Ovary (tissue), 9 donors: ENCODE data around the gene RAB12. TPM values are rescaled to one million over a fixed set of nuclear protein-coding genes. Genes with fewer than 3 reads are reported as not detected.

Source experiments
- DNase-seq, 5 donors: peaks; one replicate each; pipeline ENCODE4 v3.0.0-alpha.2; 2019 to 2020
- H3K27ac ChIP-seq, 2 donors: fragments of 200-600 bp; one replicate each; pipeline versions ENCODE4 v1.5.1 to v1.8.0; 2019 to 2022
- H3K27me3 ChIP-seq: fragments of 200-600 bp; one replicate; pipeline ENCODE4 v1.8.0; 2022
- H3K36me3 ChIP-seq: fragments of 200-600 bp; sonication (generic); one replicate; pipeline ENCODE4 v1.5.1; 2019
- H3K4me1 ChIP-seq: one replicate; pipeline ENCODE4 v1.8.1; 2013; ENCODE audit warnings: mild to moderate bottlenecking, moderate library complexity; ENCODE audit not compliant: insufficient read depth
- H3K4me3 ChIP-seq: fragments of 200-600 bp; sonication (generic); one replicate; pipeline ENCODE4 v1.5.1; 2017
- H3K9me3 ChIP-seq, 2 donors: fragments of 200-600 bp in 1 of 2; sonication (generic) in 1 of 2; one replicate each; pipeline versions ENCODE4 v1.5.1 to v1.8.1; 2013 to 2019; ENCODE audit warnings: mild to moderate bottlenecking in 1 of 2, moderate library complexity in 1 of 2
- EP300 ChIP-seq: sonication (generic); formaldehyde crosslinking; IDR thresholded peaks from one replicate; pipeline ENCODE4 v1.6.1; 2017; ENCODE audit warnings: antibody characterized with exemption
- POLR2A ChIP-seq: fragments of 450-650 bp; IDR thresholded peaks from one replicate; pipeline ENCODE4 v1.6.1; 2017; ENCODE audit warnings: antibody characterized with exemption, mild to moderate bottlenecking, moderate library complexity
- WGBS, 3 donors: extraction: QIAGEN DNeasy Blood & Tissue Kit in 1 of 3; methylation state at CpG; one replicate each; pipeline versions ENCODE4 v1.1.5 to v1.1.7; 2013 to 2017; 5-methylcytosine and 5-hydroxymethylcytosine counted together
- intact Hi-C, 4 donors: fragments of 100-400 bp; cut with DNase I; formaldehyde crosslinking; loops; one replicate each; pipeline versions ENCODE4 v1.11.0 to v1.15.1; 2022 to 2023
- polyA plus RNA-seq, 2 donors: library from polyadenylated mRNA; stranded (reverse); fragments of 200-250 nt in 1 of 2; fragments of 350-450 nt in 1 of 2; fragmentation: Illumina TruSeq in 1 of 2; extraction: RNeasy Lipid Tissue Mini Kit (QIAGEN cat#74804) in 1 of 2; gene quantifications; one replicate each; pipeline ENCODE4 v1.2.3, GENCODE V29; 2013 to 2014
- total RNA-seq, 7 donors: library from RNA; depleted of rRNA in 2 of 7; stranded (reverse); fragments of >200 nt in 2 of 7; fragmentation: NEBNext Ultra II Directional in 3 of 7; extraction: Animal tissue kit (Norgen Biotek cat#: 25700) in 3 of 7; gene quantifications; one replicate each; pipeline versions ENCODE4 v1.1.0 to v1.2.4, GENCODE V29; 2016 to 2023
- TF ChIP-seq, protein P1 (sequence below), 3 donors: fragments of 450-650 bp in 2 of 3; fragments of 200-600 bp in 1 of 3; IDR thresholded peaks; one replicate each; pipeline versions ENCODE4 v1.5.1 to v1.8.0; 2016 to 2022; ENCODE audit warnings: antibody characterized with exemption in 3 of 3, mild to moderate bottlenecking in 1 of 3
- donor health status: DM: no; HTN: no; CAD: no; lungs with moderate emphysema.
- donor health status: DM: no; HTN: no; CAD: no.
- donor health status: Bipolar disorder and iron deficiency.
- donor health status: DM: yes; HTN: yes; CAD: no.
- donor health status: DM: no; HTN: no; CAD: no.
- donor health status: DM: yes; HTN: yes; CAD: no.

RAB12 gene
- total and polyA plus RNA-seq, 9 donors, result 30.3 to 69.0 (median 43.5) TPM

DNA sequence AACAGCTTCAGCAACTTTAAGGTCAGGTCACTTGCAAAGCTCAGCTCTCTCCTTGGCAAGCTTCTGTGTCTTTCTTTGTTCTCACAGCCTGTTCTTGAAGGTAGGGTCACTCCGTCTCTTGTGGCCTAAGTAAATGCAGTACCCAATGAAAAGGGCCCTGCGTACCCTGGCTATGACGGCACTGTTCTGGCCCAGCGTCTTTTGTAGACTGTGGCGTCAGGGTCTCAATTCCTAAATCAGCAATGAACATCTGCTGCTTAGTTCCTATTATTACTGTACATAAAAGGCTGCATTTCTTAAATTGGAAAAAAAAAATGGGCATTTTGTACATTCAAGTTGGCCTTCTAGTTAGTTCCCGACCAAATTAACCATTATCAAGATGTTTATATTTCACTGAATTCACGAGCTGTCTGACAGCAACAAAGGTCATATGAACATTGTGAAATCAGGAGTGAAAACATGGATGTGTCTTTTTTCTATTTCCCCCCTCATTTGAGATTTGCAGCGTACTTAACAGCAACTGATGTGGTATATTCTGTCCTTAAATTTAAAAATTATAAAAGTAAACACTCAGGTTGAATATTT lies 79.1 kb downstream of the RAB12 start:
- intact Hi-C loops, result no loop called here
- DNase-seq, result no peak
- no peak for TF ChIP-seq EP300
- TF ChIP-seq POLR2A, result no peak
- TF ChIP-seq, protein P1, sequence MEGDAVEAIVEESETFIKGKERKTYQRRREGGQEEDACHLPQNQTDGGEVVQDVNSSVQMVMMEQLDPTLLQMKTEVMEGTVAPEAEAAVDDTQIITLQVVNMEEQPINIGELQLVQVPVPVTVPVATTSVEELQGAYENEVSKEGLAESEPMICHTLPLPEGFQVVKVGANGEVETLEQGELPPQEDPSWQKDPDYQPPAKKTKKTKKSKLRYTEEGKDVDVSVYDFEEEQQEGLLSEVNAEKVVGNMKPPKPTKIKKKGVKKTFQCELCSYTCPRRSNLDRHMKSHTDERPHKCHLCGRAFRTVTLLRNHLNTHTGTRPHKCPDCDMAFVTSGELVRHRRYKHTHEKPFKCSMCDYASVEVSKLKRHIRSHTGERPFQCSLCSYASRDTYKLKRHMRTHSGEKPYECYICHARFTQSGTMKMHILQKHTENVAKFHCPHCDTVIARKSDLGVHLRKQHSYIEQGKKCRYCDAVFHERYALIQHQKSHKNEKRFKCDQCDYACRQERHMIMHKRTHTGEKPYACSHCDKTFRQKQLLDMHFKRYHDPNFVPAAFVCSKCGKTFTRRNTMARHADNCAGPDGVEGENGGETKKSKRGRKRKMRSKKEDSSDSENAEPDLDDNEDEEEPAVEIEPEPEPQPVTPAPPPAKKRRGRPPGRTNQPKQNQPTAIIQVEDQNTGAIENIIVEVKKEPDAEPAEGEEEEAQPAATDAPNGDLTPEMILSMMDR (IDR thresholded peaks at IDR 0.05), result no peak
- H3K36me3 ChIP-seq, result no peaks in the 10 kb centered on the region
- no peaks in the 10 kb centered on the region for H3K27me3 ChIP-seq
- H3K27ac ChIP-seq, result no peak overlapping the region
- H3K4me1 ChIP-seq, result no peaks in the 10 kb centered on the region
- WGBS, 3 donors, result 44 to 63% (median 45%) methylated on average over 8 of the region's 8 CpGs
- H3K9me3 ChIP-seq, result no peaks in the 10 kb centered on the region
- H3K4me3 ChIP-seq, result no peak overlapping the region

DNA sequence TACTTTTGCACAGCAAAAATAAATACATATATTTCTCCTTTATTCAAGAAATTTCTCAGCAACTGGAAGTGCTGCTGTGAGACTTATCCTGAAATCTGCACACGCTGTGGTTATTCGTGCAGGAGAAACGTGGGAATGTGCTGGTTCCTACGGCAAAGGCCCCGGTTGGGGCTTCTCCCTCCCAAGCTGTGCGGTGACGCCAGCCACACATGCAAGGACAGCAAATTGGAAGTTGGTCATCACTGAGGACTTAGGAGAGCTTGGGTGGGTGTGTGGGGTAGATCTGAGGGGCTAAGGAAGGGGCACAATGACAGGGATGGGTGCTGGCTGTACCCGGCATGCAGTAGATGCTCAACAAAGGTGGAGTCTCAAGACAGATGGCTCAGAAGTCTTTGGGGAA lies 79.6 kb downstream of the RAB12 start:
- no peak for DNase-seq
- Histone ChIP-seq H3K4me3 (no peak overlapping the region), H3K4me1 (no peaks in the 10 kb centered on the region), H3K9me3 (no peaks in the 10 kb centered on the region), H3K27ac (no peak overlapping the region), H3K36me3 (no peaks in the 10 kb centered on the region), H3K27me3 (no peaks in the 10 kb centered on the region)
- TF ChIP-seq, protein P1 (IDR thresholded peaks at IDR 0.05), result no peak
- TF ChIP-seq POLR2A (no peak), EP300 (no peak)
- intact Hi-C loops, result no loop called here
- WGBS, 3 donors, result 91 to 94% (median 91%) methylated on average over 8 of the region's 8 CpGs

Other genes starting within 250 kb of the RAB12 start
- gene MTCL1, start 96.1 kb downstream of the RAB12 start, total RNA-seq, result 1 to 10 TPM; 4.5 to 9.6 (median 7.3) TPM
- 1 to 10 TPM; 2.2 to 6.5 TPM for gene MTCL1, start 96.1 kb downstream of the RAB12 start, polyA plus RNA-seq